B cell (primary cell): Measurements from ENCODE around the gene RPIA.

Experiments used
- CTCF ChIP-seq: fragments of 200-600 bp; IDR thresholded peaks from one replicate; pipeline ENCODE4 v1.8.0; 2022; ENCODE audit warnings: antibody characterized with exemption, mild to moderate bottlenecking
- EZH2 ChIP-seq: IDR thresholded peaks from 2 replicates; pipeline ENCODE4 v1.6.1; 2012; ENCODE audit warnings: borderline replicate concordance, low read depth, mild to moderate bottlenecking, moderate library complexity, low read length; ENCODE audit not compliant: insufficient read depth, poor library complexity, severe bottlenecking

GRCh38 chr2:88668862-88669261, 22.6 kb upstream of the RPIA start:
- no peak for TF ChIP-seq CTCF
- TF ChIP-seq EZH2, result no peak
